DMS 273 treated with DMSO at 0.1 percent for 48 hours (cell line): ENCODE data around the gene SPRN.
"Not testable (repeated sequence)": the region's sequence is repeated elsewhere in the genome, so short reads cannot be mapped to it uniquely, and the experiment has no call there.

ENCODE experiments used
- DNase-seq: peaks from one replicate; lab custom pipeline; 2025; lab: John Stamatoyannopoulos, UW

Gene SPRN

DNA sequence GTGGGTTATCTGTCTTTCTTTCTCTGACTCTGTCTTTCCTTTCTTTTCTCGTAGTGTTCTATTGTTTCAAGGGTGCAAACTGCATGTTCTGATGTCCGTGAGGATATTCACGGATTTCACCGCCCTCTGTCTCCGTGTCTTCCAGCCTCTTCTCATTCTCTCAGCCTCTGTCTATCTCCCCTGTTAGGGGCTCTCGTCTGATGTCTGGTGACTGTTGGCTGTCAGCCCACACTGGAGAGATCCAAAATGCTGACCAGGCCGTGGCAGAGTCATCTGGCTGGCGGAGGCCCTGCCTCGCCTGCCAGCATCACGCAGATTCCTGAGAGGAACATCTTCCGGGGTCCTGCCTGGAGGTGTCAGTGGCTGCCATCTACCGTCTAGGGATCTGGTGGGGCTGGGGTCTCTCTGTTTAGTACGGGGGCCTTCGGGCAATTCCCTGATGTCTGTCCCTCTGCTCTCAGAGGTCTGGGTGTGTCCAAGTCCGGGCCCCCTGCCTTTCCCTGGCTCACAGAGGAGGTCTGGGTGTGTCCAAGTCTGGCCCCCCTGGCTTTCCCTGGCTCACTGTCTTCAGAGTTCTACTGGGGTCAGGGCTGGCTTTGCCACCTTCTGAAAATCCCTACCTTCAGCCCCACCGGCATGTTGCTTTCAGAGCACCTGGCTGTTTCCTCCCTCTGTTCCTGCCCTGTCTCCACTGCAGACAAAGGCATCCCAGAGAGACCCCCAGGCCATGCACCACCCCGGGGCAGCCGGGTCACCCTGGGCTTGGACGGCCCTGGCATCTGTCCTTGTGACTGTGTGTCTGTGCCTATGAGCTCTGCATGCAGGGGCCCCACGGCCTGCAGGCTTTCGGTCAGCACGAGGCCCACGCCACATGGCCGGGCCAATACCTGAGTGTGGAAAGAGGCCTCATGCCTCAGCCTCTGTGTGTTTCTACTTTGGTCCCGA lies 15.4 kb upstream of the SPRN start:
- DNase-seq = no peak

DNA sequence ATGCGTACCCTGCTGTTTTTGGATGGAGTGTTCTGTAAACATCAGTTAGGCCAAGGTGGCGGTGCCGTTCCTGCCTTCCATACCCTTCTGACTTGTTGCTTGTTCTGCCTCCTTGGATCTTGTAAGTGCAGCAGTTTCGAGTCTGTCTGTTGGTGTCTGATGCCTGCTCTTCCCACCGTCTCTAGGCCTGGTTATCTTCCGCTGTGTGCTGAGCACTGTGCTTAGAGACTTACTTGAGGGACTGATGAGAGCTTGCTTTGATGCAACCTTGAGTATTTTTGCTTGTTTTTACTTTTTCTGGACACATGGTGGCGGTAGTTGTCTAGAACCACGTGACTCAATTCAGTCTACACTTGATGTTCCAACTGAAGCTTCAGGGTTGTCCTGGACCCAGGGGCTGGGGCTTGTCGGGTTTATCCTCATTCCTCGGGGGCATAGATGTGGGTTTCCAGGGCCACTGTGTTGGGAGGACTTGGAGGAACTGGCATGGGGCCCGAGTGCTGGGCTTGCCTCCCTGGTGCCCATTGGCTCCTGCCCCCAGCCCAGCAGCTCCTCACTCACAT lies 14.4 kb upstream of the SPRN start:
- no peak for DNase-seq

DNA sequence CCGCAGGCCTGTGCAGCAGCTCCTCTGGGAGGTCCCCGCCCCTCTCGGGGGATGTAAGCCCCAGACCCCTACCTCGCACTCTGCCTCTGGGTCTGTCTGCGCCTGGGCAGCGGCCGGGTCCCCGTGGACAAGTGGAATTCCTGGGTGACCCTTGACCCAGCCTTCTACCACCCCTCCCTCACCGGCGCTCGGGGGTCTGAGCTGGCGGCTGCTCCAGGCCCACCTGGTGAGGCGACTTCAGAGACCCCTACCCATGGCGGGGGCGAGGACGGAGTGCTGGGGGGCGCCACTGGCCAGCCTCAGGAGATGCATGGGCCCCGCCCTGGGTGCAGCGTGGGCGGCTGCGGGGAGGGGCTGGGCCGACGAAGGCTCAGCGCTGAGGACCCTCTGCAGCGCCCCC lies 8.4 kb upstream of the SPRN start:
- DNase-seq = not testable (repeated sequence)

DNA sequence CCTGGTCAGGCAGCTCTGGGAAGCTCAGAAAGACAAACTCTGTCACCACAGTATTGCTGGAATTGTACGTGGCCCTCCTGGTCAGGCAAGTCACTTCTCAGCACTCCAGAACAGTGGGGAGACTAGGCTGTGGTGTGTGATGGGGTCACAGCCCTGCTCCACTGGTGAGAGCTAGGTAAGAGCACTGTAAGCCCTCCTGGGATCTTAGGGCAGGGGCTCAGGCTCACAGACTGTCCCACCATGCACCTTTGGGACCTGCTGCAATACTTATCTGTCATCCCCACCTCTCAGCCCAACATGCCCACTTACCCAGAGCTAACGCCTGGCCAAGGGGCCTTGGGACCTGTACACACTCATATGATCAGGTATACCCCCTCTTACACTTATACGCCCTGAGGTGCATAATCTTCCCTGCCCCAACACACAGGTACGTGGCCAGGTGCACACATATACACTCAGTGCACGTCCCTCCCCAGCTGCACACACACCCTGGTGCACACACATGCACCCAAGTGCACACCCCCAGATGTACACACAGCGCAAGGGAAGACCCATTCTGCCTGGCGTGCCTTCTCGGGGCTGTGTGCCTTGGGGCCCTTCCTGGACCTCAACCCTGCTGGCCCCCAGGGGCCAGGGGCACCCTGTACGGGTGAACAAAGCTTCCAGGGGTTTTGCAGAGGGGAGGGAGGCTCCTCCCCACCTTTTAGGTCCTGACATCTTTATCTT lies 7.6 kb upstream of the SPRN start:
- not testable (repeated sequence) for DNase-seq

DNA sequence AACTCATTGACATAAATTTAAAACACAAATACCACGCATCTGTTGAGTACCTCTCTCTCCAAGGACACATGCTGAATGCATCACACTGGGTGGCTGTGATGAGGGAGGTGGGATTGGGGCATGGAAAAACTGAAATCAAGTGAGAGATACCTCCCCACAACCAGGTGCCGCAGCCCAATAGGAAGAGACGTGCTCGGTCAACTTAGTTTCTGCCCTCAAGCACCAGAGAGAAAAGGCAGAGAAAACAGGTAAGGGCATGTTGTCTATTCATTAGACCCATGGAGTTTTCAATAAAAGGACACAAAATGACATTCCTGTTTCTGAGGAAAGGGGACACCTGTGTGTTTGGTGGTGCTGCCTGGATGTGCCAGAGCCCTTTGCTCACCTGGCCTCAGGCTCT lies 5.1 kb upstream of the SPRN start:
- not testable (repeated sequence) for DNase-seq

DNA sequence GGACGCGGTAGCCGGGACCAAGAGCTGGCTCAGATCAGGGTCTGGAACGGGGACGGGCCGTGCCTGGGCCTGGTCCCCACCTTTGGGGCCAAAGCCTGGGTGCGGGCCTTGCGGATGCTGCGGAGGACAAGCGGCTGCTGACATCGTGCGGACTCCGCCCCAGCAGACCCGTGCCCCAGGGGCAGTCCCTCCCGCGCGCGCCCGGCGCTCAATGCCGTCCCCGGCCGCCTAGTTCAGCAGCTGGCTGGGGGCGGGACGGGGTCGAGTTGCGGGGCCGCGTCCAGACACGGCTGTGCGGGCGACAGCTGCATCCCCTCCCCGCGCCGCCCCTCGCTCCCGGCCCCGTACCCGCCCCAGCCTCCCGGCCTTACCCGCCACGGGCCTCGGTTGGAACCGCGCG lies 323 bp downstream of the SPRN start:
- not testable (repeated sequence) for DNase-seq

DNA sequence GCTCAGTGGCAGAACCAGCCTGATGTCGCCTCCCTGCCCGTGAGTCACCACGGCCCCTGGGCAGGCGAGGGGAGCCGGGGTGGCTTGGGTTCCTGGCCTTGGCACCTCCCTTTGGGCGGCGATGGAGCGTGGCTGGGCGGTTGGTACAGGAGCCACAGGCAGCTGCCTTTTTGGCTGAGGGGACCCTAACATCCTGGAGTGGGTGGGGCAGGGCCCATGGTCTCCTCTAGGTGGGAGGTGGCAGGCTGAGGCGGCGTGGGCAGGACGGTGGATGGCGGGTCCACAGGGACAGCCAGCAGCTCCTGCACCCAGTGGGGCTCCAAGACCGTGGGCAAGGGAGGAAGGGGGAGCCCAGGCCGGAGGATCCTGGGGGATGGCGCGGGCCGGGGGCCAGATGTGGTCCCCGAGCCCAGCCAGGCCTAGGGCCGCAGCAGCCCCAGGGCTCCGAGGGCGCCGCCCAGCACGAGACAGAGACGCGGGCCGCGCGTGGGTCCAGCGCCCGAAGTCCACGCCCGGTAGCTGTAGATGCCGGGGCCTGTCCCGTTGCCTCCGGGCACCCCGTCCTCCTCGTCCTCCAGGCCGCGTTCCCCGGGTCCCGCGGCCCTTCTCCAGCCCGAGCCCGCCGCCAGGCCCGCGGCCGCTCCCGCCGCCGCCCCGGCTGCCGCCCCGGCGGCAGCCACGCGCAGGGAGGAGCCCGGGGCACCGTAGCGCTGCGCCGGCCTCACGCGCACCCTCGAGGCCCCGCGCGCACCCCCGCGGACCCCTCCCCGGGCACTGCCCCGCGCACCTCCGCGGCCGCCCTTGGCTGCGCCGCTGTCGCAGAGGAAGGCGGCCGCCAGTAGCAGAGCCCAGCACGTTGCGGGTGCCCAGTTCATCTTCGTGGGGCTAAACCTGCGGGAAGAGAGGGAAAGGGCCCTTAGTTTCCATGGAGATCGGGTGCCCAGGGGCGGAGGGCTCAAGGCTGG lies 1.3 kb downstream of the SPRN start:
- no peak for DNase-seq

DNA sequence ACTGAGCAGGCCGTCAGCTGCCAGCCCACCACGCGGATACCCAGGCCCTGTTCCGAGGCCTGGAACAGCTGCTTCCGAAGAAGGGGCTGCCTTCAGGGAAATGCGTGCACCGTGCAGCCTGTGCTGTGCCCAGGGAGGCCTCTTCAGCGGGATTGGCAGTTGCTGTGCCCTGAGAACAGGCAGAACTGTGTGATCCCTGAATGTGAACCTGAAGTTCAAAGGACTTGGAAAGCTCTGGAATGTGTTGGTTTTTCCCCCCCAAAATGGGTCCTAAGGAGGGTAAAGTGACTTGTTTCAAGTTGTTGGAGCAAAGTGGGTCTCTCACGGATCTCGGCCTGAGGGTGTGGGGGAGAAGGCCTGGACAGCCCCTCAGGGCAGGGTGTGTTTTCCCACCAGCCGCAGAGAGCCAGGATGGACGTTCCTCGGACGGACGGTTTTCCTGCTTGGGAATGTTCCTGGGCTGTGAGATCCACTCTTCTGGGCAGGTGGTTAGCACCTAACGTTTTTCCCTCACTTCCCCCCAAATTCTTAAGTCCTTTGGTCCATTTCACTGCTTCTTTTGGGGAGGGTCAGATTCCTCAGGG lies 2.1 kb downstream of the SPRN start:
- no peak for DNase-seq

DNA sequence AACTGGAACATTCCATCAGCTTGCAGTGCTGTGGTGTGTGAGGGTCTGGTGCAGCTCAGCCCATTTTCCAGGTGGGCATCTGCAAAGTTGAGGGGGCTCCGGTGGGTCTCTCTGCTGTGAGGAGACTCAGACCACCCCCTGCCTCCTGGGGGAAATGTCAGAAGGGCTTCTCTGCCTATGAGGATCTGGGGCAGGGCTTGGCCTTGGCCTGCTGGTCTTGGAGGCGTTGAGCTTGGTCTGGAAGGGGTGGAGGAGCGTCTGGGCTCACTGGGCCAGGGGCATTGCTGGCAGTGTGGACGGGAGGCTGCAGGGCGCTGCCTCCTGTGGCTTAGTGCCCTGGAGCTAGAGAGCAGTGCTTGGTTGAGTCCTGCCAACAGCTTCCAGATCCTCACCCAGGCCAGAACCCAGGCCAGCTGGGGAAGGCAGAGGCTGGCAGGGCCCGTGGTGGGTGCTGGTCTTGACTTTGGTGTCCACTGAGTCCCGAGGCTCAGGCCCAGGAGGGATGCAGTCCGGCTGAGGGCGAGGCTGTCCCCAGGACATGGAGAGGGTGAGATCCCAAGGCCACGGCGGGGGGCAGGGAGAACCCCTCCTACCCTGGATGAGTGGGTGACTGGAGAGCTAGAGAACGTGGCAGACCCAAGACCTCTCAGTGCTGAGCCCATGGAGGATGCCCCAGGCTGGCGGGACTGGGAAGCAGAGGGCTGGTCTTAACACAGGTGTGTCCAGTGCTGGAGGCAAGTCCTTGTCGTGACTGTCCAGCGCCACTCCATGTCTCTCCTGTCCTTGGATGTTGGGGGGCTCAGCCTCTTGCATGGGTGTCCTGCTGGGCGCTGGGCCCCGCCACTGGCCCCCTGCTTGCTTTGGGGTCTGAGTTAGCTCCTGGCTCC lies 2.8 kb downstream of the SPRN start:
- no peak for DNase-seq

DNA sequence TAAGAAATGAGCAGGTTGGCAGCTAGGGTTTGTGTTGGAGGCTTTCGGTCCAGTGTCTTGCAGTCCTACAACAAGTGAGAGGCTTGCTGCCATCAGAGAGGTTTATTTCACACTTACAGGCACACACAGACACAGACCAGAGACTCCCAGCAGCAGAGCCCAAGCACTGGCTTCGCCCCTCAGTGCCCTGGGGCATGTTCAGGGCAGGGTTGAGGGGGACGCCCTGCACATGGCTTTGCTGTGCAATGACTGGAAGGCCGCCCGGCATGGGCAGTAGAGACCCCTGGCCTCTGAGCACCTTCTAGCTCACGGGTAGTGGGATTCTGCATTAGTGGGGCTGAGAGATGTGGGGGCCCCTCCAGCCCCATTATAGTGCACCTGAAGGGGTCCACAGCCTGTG lies 3.8 kb downstream of the SPRN start:
- no peak for DNase-seq

DNA sequence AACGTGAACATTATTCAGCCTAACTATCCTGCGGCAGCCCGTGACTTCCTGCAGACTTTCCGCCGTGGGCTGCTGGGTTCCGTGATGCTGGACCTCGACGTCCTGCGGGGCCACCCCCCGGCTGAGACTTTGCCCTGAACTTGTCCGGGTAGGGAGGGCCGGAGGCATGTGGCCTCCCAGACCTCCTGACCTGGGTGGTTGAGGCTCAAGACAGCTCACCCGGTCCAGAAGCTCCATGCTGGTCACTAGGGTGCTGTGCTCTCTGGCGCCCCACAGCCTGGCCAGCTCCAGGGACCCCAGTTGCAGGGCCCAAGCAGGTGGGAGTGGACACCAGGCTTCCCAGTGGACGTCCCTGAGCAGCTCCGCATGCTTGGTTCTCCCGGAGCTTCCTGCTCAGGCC lies 4.4 kb downstream of the SPRN start:
- no peak for DNase-seq

DNA sequence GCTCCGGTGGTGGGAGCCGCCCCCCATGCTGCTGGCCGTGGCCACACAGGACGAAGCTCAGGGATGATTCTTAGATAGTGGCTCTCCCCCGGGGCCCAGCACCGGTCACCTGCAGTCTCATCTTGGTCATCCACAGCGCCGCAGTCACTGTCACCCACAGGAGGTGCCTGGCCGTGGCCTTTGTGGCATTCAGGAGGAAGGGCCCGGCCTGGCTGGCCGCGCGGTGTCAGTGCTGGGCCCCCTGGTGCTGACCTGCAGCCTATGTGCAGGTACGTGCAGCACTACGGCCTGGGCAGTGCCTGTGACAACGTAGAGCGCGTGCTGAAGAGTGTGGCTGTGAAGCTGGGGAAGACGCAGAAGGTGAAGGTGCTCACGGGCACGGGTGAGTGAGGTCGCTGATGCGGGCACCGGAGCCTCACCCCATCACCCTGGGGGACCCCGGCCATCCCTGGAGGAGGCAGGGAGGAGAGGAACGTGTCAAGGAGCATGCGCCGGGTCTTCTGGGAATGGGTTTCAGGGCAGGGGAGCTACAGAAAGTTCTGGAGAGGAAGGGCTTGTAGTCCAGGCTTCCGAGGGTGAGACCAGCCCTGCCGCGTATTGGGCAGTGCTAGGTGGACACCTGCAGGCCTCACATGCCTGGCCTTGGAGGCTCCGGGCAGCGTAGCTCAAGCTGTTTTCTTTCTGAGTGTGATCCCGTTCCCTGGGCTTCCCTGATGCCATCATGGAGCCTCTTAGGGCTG lies 5.0 kb downstream of the SPRN start:
- DNase-seq = no peak

DNA sequence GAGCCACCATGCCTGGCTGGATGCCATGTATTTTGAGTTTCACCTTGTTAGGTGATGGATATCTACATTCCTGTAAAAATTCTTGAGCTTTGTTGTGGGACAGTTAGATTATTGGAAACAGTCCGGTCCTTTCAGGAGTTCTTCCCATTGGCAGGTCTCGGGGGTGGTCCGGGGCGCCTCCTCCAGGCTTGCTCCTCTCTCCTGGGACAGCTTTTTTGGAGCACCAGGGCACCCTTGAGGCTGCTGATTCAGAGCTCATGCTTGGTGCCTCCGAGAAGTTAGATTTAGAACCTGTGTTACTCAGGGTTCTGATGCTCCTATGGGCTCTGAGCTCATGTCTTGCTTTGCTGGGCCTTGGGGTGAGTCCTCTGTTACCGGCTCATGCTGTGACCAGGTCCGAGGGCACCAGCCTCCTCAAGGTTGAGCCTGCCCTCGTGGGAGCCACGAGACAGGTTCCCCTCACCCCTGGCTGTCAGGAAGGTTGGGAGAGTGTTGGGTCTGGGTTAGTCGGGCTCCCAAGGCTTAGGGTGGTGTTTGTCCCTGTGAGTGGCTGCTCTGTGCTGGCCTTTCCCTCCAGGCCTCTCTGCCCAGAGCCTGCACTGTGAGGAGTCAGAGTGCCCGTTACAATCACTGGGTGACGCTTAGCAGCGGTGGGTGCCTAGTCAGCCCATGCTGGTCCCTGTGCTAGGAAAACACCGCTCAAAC lies 6.0 kb downstream of the SPRN start:
- DNase-seq = no peak

DNA sequence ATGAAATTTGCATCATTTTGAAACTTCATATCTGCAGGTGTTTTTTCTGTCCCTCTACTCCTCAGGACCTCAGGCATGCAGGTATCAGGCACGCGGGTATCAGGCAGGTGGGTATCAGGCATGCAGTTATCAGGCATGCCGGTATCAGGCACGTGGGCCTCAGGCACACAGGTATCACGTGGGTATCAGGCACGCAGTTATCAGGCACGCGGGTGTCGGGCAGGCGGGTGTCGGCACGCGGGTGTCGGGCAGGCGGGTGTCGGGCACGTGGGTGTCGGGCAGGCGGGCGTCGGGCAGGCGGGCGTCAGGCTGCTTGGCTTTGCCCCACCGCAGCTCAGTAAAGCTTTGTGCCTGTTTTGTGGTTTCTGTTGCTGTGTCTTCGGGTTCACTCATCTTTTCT lies 8.7 kb downstream of the SPRN start:
- no peak for DNase-seq

DNA sequence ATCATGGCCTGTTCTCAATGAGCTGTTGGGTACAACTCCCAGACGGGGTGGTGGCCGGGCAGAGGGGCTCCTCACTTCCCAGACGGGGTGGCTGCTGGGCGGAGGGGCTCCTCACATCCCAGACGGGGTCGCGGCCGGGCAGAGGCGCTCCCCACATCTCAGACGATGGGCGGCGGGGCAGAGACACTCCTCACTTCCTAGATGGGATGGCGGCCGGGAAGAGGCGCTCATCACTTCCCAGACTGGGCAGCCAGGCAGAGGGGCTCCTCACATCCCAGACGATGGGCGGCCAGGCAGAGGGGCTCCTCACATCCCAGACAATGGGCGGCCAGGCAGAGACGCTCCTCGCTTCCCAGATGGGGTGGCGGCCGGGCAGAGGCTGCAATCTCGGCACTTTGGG lies 10.0 kb downstream of the SPRN start:
- DNase-seq = not testable (repeated sequence)

DNA sequence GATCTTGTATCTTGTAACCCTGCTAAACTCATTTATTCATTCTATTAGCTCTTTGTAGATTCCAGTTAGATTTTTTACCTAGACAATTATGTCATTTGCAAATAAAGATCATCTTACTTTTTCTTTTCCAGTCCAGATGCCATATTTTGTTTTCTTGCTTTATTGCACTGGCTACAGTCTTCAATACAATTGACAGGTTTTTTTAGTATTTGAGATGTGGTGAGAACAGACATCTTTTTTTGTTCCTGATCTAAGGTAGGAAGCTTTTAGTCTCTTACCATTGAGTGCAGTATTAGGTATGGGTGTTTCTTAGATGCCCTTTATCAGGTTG lies 12.1 kb downstream of the SPRN start:
- no peak for DNase-seq

DNA sequence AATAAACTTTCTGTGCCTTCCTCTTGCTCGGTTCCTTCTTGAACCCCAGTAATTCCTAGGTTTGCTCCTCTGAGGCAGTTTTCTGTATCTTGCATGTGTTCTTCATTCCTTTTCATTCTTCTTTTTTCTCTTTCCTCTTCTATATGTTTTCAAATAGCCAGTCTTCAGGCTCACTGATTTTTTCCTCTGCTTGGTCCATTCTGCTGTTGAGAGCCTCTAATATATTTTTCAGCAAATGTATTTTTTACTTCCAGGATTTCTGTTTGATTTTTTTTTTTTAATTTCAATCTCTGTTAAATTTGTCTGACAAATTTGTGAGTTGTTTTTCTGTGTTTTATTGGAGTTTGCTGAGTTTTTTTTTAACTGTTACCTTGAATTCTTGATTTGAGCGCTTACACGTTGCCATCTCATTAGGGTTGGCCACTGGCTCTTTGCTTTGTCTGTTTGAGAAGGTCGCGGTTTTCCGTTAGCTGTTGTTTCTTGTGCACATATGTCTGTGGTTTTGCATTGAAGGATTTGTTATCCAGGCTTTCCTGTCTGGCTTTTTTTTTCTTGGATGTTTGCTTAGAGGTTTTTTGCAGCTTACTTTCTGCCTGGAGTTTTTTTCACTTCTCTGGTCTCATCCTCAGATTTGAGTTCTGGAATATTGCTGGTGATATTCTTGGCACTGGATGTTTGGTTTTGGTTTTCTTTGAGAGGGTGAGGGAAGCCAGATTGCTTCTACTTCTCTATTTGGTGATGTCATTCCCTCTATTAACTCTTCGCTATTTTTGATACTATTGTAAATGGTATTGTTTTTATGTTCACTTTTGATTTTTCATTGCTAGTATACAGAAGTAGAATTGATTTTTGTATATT lies 12.7 kb downstream of the SPRN start:
- no peak for DNase-seq

DNA sequence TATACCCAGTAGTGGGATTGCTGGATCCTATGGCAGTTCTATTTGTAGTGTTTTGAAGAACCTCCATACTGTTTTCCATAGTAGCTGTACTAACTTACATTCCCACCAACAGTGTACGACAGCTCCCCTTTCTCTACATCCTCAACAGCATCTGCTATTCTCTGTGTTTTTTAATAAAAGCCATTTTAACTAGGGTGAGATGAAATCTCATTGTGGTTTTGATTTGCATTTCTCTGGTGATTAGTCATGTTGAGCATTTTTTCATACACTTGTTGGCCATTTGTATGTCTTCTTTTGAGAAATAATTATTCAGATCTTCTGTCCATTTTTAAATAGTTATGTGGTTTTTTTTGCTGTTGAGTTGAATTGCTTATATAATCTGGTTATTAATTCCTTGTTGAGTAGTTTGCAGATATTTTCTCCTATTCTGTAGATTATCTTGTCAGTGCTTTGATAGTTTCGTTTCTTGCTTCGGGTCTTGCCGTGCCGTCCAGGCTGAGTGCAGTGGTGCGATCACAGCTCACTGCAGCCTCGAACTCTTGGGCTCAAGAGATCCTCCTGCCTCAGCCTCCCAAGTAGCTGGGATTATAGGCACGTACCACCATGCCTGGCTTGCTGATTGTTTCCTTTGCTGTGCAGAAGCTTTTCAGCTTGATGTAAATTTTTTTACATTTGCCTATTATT lies 18.4 kb downstream of the SPRN start:
- DNase-seq = no peak
